Loucy (cell line): ENCODE results near the gene LY86.

Source experiments
- H2AFZ ChIP-seq: fragments of 200-600 bp; sonication (generic); 2 replicates; pipeline ENCODE4 v1.6.0; 2016; ENCODE audit warnings: antibody characterized with exemption, mild to moderate bottlenecking, low read length, moderate library complexity
- H3F3A ChIP-seq: fragments of 200-600 bp; 2 replicates; pipeline ENCODE4 v1.6.0; 2016; ENCODE audit warnings: antibody characterized with exemption, low read depth, mild to moderate bottlenecking
- H3K27me3 ChIP-seq: fragments of 200-600 bp; sonication (generic); 2 replicates; pipeline ENCODE4 v1.6.1; 2014; ENCODE audit warnings: low read length, mild to moderate bottlenecking; ENCODE audit not compliant: insufficient read depth, poor library complexity, severe bottlenecking
- H3K36me3 ChIP-seq: fragments of 200-600 bp; sonication (generic); 2 replicates; pipeline ENCODE4 v1.6.1; 2016; ENCODE audit warnings: low read length; ENCODE audit not compliant: insufficient read depth
- H3K4me1 ChIP-seq: fragments of 200-600 bp; sonication (generic); 2 replicates; pipeline ENCODE4 v1.5.1; 2014; ENCODE audit warnings: low read length, mild to moderate bottlenecking; ENCODE audit not compliant: insufficient read depth, poor library complexity, severe bottlenecking
- H3K4me2 ChIP-seq: fragments of 200-600 bp; sonication (generic); 2 replicates; pipeline ENCODE4 v1.6.0; 2014; ENCODE audit warnings: antibody characterized with exemption, low read length, low read depth, mild to moderate bottlenecking; ENCODE audit not compliant: poor library complexity, severe bottlenecking
- H3K4me3 ChIP-seq: fragments of 200-600 bp; sonication (generic); 2 replicates; pipeline ENCODE4 v1.5.1; 2014; ENCODE audit warnings: low read length, mild to moderate bottlenecking, mixed read lengths; ENCODE audit not compliant: poor library complexity, severe bottlenecking
- H3K79me2 ChIP-seq: fragments of 200-600 bp; sonication (generic); 2 replicates; pipeline ENCODE4 v1.6.1; 2014; ENCODE audit warnings: low read length; ENCODE audit not compliant: insufficient read depth
- H3K9ac ChIP-seq: fragments of 200-600 bp; sonication (generic); 2 replicates; pipeline ENCODE4 v1.6.0; 2014; ENCODE audit warnings: mild to moderate bottlenecking, low read depth, low read length, moderate library complexity; ENCODE audit not compliant: poor library complexity, severe bottlenecking
- H3K9me2 ChIP-seq: fragments of 200-600 bp; sonication (generic); replicated peaks from 2 replicates; pipeline ENCODE4 v1.6.1; 2016; ENCODE audit warnings: low read depth, low read length, mixed read lengths
- H3K9me3 ChIP-seq: fragments of 200-600 bp; sonication (generic); 2 replicates; pipeline ENCODE4 v1.6.1; 2014; ENCODE audit warnings: mild to moderate bottlenecking, antibody characterized with exemption, low read length, low read depth; ENCODE audit not compliant: insufficient read depth
- H4K20me1 ChIP-seq: fragments of 200-600 bp; sonication (generic); 2 replicates; pipeline ENCODE4 v1.6.0; 2014; ENCODE audit warnings: antibody characterized with exemption, low read length, mild to moderate bottlenecking; ENCODE audit not compliant: insufficient read depth, poor library complexity, severe bottlenecking
- EZH2phosphoT487 ChIP-seq: fragments of 200-600 bp; IDR thresholded peaks from 2 replicates; pipeline ENCODE4 v1.6.1; 2018; ENCODE audit warnings: antibody characterized with exemption, mild to moderate bottlenecking, moderate library complexity, borderline replicate concordance
- TF ChIP-seq, protein P1 (sequence below): fragments of 200-600 bp; sonication (generic); conservative IDR thresholded peaks from 2 replicates; pipeline ENCODE4 v1.5.1; 2014; ENCODE audit warnings: mild to moderate bottlenecking, antibody characterized with exemption, low read length

The LY86 gene

DNA sequence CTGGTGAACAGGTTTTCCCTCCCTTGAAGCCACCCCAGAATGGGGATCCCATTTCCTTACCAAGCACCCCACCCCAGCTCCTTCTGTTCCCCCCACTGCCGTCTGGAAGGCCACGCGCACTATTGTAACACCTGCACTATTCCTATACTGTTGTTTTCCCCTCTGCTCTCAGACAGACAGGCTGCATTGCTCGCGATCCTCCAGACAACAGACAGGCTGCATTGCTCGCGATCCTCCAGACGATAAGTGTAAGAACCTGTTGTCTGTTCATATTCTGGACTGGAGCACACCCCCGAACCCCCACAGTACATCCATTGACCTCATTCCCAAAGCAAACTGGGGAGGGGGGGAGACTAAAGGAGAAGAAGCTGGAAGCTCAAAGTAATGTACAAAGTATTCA lies 72.7 kb downstream of the LY86 start:
- no peaks in the 10 kb centered on the region for H3F3A ChIP-seq
- no peaks in the 10 kb centered on the region for H3K27me3 ChIP-seq
- no peak overlapping the region for H2AFZ ChIP-seq
- H3K9me2 ChIP-seq, result no peaks in the 10 kb centered on the region
- no peaks in the 10 kb centered on the region for H3K36me3 ChIP-seq
- H3K4me1 ChIP-seq, result peaks cover 34% of the 10 kb centered on the region
- H3K4me2 ChIP-seq, result no peak overlapping the region
- no peak overlapping the region for H3K4me3 ChIP-seq
- H4K20me1 ChIP-seq, result no peaks in the 10 kb centered on the region
- no peaks in the 10 kb centered on the region for H3K9me3 ChIP-seq
- no peak for TF ChIP-seq EZH2phosphoT487
- TF ChIP-seq, protein P1, sequence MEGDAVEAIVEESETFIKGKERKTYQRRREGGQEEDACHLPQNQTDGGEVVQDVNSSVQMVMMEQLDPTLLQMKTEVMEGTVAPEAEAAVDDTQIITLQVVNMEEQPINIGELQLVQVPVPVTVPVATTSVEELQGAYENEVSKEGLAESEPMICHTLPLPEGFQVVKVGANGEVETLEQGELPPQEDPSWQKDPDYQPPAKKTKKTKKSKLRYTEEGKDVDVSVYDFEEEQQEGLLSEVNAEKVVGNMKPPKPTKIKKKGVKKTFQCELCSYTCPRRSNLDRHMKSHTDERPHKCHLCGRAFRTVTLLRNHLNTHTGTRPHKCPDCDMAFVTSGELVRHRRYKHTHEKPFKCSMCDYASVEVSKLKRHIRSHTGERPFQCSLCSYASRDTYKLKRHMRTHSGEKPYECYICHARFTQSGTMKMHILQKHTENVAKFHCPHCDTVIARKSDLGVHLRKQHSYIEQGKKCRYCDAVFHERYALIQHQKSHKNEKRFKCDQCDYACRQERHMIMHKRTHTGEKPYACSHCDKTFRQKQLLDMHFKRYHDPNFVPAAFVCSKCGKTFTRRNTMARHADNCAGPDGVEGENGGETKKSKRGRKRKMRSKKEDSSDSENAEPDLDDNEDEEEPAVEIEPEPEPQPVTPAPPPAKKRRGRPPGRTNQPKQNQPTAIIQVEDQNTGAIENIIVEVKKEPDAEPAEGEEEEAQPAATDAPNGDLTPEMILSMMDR, result no peak
- no peak overlapping the region for H3K9ac ChIP-seq
- H3K79me2 ChIP-seq, result no peaks in the 10 kb centered on the region

- H3K4me2 ChIP-seq, result no peak overlapping the region
- H2AFZ ChIP-seq, result no peak overlapping the region
- no peak for TF ChIP-seq EZH2phosphoT487
- TF ChIP-seq, protein P1, result no peak
Observed at GRCh38 chr6:6661684-6662083, 73.2 kb downstream of the LY86 start.

DNA sequence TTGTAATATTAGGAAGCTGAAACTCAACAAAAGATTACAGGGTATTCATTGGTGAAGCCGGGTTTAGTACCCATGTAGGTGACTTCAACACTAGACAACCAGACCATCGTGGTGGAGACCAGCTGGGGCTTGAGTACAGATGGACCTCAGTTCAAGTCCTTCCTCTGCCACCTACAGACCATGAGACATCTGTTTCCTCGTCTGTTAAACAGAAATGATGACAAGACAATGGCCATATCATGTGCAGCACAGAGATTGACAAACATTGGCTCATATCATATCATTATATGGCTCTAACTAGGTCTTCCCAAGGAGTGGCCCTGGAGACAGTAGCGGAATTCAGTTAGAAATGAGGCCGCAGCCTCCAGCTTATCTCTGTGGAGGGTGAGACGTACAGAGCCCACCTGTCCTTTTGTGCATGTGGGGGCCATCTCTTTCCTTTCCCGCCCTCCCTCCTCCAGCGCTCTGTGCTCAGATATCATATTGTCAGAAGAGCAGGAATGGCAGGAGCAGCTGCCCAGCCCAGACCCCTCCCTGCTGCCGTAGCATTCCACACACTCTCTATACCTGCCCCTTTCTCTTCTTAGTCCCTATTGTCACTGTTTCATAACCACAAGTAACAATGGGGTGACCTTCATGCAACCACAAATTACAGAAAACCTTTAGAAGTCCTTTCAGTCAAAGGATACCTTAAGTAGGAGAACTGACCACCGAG lies 75.1 kb downstream of the LY86 start:
- peaks cover 14% of the 10 kb centered on the region for H3K4me1 ChIP-seq
- H3K9me2 ChIP-seq, result no peaks in the 10 kb centered on the region
- H3K27me3 ChIP-seq, result no peaks in the 10 kb centered on the region
- no peaks in the 10 kb centered on the region for H4K20me1 ChIP-seq
- no peak overlapping the region for H3K9ac ChIP-seq
- no peak overlapping the region for H3K4me2 ChIP-seq
- H3K79me2 ChIP-seq, result no peaks in the 10 kb centered on the region
- no peak overlapping the region for H2AFZ ChIP-seq
- H3K4me3 ChIP-seq, result no peak overlapping the region
- H3K36me3 ChIP-seq, result no peaks in the 10 kb centered on the region
- H3K9me3 ChIP-seq, result no peaks in the 10 kb centered on the region
- no peaks in the 10 kb centered on the region for H3F3A ChIP-seq
- no peak for TF ChIP-seq EZH2phosphoT487
- TF ChIP-seq, protein P1, result no peak

More at GRCh38 chr6:6661684-6662083, 73.2 kb downstream of the LY86 start:
- Histone ChIP-seq H3K9me2 (no peaks in the 10 kb centered on the region), H3K36me3 (no peaks in the 10 kb centered on the region), H3K4me1 (peaks cover 29% of the 10 kb centered on the region), H3K9ac (no peak overlapping the region), H3K79me2 (no peaks in the 10 kb centered on the region), H3K9me3 (no peaks in the 10 kb centered on the region), H4K20me1 (no peaks in the 10 kb centered on the region), H3K4me3 (no peak overlapping the region), H3K27me3 (no peaks in the 10 kb centered on the region), H3F3A (no peaks in the 10 kb centered on the region)
